ENCODE results near the gene HLA-DQA1. TPM values are rescaled to one million over a fixed set of nuclear protein-coding genes. Genes with fewer than 3 reads are reported as not detected.
A peak's percentile ranks its signal among the peaks of the same experiment; 100 is the strongest.

Gene HLA-DQA1
- total RNA-seq, 1 experiment from 2014 or later = 0.22 TPM

DNA sequence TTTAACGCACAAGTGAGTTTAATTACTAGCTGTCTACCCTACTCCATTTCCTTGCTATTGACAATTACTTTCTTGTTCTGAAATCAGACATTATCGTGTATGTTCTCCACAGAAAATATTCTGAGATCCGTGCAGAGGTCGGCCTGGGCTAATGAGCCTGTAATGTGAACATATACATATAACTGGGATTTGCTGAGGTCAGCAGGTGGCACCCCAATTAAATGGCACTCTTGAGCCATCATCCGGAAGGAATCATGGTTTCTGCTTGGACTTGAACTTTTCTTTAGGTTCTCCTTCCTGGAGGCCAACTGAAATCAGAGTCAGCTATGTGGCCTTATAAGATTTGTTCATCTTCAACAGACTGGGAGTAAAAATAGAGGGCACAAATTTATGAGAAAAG is 25.6 kb downstream of the HLA-DQA1 start:
- POLR2A ChIA-PET = no interaction called here
- Mint-ChIP-seq H3K9me3 (no peaks in the 10 kb centered on the region), H3K27ac (no peak overlapping the region), H3K36me3 (no peaks in the 10 kb centered on the region), H3K4me3 (no peak overlapping the region), H3K4me1 (peaks cover 6% of the 10 kb centered on the region; the same call in 1 of the 2 replicates), H3K27me3 (ENCODE audit: low read depth) (peaks cover 74% of the 10 kb centered on the region)
- no peak for DNase-seq (ENCODE audit: low spot score)
- CTCF ChIA-PET = interaction anchor here (1.6 kb wide), 1 partner anchor 98 kb away, joined by 3 read pairs; no protein-coding TSS in a partner anchor
- no peak for ATAC-seq
- TF ChIP-seq ZNF423 (CRISPR knock-in tag; IDR thresholded peaks at IDR 0.05) = no peak
- no peak for TF ChIP-seq ELF4 (CRISPR knock-in tag; IDR thresholded peaks at IDR 0.05; ENCODE audit: low read depth)
- TF ChIP-seq, protein P1, sequence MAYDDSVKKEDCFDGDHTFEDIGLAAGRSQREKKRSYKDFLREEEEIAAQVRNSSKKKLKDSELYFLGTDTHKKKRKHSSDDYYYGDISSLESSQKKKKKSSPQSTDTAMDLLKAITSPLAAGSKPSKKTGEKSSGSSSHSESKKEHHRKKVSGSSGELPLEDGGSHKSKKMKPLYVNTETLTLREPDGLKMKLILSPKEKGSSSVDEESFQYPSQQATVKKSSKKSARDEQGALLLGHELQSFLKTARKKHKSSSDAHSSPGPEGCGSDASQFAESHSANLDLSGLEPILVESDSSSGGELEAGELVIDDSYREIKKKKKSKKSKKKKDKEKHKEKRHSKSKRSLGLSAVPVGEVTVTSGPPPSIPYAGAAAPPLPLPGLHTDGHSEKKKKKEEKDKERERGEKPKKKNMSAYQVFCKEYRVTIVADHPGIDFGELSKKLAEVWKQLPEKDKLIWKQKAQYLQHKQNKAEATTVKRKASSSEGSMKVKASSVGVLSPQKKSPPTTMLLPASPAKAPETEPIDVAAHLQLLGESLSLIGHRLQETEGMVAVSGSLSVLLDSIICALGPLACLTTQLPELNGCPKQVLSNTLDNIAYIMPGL (CRISPR knock-in tag; IDR thresholded peaks at IDR 0.05) = no peak
- no peak for TF ChIP-seq FOXJ3 (CRISPR knock-in tag; IDR thresholded peaks at IDR 0.05; ENCODE audit: borderline replicate concordance)

DNA sequence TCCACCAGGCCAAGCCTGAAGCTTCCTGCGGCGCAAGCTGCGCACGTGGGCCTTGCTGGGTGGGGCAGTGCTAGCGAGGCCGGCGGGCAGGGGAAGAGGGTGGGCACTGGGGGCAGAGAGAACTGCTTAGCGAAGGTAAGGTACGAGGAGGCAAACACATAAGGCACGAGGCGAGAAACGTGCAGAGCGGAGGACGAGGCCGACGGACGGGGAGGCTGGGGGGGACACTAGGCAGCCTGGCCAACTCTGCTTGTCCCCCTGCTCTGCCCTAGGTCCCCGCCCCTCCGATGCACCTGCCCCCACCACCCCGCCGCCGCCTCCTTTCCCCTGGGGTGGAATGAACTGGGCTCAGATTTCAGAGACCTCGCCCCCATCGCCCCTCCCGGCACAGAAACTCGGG is 27.1 kb downstream of the HLA-DQA1 start:
- POLR2A ChIA-PET = no interaction called here
- Mint-ChIP-seq H3K27me3 (ENCODE audit: low read depth) (peaks cover 70% of the 10 kb centered on the region), H3K36me3 (no peaks in the 10 kb centered on the region), H3K4me3 (no peak overlapping the region; the same call in 1 of the 2 replicates), H3K27ac (no peak overlapping the region), H3K9me3 (no peaks in the 10 kb centered on the region), H3K4me1 (peaks cover 6% of the 10 kb centered on the region; the same call in 1 of the 2 replicates)
- no peak for DNase-seq (ENCODE audit: low spot score)
- TF ChIP-seq, protein P2, sequence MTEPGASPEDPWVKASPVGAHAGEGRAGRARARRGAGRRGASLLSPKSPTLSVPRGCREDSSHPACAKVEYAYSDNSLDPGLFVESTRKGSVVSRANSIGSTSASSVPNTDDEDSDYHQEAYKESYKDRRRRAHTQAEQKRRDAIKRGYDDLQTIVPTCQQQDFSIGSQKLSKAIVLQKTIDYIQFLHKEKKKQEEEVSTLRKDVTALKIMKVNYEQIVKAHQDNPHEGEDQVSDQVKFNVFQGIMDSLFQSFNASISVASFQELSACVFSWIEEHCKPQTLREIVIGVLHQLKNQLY (CRISPR knock-in tag; IDR thresholded peaks at IDR 0.05) = no peak
- CTCF ChIA-PET = interaction anchor here (1.1 to 1.5 kb wide), 2 partner anchors 28 to 97 kb away, joined by 3 to 8 read pairs; no protein-coding TSS in a partner anchor
- no peak for ATAC-seq

DNA sequence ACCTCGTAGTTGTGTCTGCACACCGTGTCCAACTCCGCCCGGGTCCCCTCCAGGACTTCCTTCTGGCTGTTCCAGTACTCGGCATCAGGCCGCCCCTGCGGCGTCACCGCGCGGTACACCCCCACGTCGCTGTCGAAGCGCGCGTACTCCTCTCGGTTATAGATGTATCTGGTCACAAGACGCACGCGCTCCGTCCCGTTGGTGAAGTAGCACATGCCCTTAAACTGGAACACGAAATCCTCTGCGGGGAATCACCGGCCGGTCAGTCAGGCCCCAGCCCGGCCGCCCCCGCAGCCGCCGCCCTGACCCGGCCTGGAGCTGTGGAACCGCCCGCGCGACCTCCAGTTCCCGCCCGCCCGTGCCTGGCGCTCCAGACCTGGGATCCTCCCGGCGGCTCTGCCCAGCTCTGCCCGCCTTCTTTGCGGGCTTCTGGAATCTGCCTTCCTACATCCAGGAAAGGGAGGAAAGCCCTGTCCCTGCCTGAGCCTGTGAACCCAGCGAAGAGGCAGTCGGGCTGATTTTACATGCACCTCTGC is 27.7 kb downstream of the HLA-DQA1 start:
- Mint-ChIP-seq H3K4me1 (peaks cover 6% of the 10 kb centered on the region; the same call in 1 of the 2 replicates), H3K27me3 (ENCODE audit: low read depth) (peaks cover 72% of the 10 kb centered on the region), H3K4me3 (peak overlapping the region; percentile 67), H3K9me3 (no peaks in the 10 kb centered on the region), H3K36me3 (no peaks in the 10 kb centered on the region), H3K27ac (no peak overlapping the region)
- ATAC-seq = peak; percentile 49
- TF ChIP-seq MXD4 (CRISPR knock-in tag; IDR thresholded peaks at IDR 0.05; ENCODE audit: borderline replicate concordance) (no peak), TEAD4 (CRISPR knock-in tag; IDR thresholded peaks at IDR 0.05) (no peak), RORB (CRISPR knock-in tag; IDR thresholded peaks at IDR 0.05) (no peak), FOXK1 (CRISPR knock-in tag; IDR thresholded peaks at IDR 0.05) (no peak), ZNF219 (CRISPR knock-in tag; IDR thresholded peaks at IDR 0.05; ENCODE audit: borderline replicate concordance) (no peak), RELA (CRISPR knock-in tag; IDR thresholded peaks at IDR 0.05; ENCODE audit: borderline replicate concordance) (no peak), ZNF121 (CRISPR knock-in tag; IDR thresholded peaks at IDR 0.05) (no peak), ZNF263 (CRISPR knock-in tag; IDR thresholded peaks at IDR 0.05; ENCODE audit: low read depth) (no peak), TP53 (CRISPR knock-in tag; IDR thresholded peaks at IDR 0.05) (no peak)
- TF ChIP-seq, protein P3, sequence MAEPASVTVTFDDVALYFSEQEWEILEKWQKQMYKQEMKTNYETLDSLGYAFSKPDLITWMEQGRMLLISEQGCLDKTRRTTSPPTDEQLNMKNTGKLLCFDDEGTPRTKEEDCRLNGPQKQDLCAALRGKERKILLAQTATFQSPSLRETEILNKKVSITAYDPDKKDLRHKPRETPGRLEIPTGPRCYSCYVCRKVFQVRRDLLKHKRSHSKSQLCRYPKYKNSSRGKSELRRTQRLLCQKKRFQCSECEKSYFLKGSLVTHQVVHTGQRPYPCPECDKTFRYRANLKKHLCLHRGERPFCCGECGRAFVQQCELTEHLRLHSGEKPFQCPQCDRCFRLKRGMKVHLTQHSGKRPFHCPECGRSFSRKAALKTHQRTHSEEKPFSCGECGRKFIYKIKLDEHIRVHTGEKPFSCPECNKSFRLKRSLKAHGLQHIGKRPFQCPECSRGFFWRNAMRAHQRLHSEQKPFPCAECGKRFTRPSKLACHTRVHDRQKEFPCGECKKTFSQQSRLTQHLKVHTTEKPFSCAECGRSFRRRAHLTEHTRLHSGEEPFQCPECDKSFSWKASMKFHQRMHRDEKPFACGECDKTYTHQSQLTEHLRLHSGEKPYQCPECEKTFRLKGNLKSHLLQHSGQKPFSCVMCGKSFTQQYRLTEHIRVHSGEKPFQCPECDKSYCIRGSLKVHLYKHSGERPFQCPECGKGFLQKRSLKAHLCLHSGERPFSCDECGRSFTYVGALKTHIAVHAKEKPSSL (CRISPR knock-in tag; conservative IDR thresholded peaks at IDR 0.05) = no peak
- TF ChIP-seq, protein P4, sequence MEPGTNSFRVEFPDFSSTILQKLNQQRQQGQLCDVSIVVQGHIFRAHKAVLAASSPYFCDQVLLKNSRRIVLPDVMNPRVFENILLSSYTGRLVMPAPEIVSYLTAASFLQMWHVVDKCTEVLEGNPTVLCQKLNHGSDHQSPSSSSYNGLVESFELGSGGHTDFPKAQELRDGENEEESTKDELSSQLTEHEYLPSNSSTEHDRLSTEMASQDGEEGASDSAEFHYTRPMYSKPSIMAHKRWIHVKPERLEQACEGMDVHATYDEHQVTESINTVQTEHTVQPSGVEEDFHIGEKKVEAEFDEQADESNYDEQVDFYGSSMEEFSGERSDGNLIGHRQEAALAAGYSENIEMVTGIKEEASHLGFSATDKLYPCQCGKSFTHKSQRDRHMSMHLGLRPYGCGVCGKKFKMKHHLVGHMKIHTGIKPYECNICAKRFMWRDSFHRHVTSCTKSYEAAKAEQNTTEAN (CRISPR knock-in tag; IDR thresholded peaks at IDR 0.05) = no peak
- TF ChIP-seq, protein P5, sequence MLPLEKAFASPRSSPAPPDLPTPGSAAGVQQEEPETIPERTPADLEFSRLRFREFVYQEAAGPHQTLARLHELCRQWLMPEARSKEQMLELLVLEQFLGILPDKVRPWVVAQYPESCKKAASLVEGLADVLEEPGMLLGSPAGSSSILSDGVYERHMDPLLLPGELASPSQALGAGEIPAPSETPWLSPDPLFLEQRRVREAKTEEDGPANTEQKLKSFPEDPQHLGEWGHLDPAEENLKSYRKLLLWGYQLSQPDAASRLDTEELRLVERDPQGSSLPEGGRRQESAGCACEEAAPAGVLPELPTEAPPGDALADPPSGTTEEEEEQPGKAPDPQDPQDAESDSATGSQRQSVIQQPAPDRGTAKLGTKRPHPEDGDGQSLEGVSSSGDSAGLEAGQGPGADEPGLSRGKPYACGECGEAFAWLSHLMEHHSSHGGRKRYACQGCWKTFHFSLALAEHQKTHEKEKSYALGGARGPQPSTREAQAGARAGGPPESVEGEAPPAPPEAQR (CRISPR knock-in tag; IDR thresholded peaks at IDR 0.05) = no peak
- TF ChIP-seq, protein P6, sequence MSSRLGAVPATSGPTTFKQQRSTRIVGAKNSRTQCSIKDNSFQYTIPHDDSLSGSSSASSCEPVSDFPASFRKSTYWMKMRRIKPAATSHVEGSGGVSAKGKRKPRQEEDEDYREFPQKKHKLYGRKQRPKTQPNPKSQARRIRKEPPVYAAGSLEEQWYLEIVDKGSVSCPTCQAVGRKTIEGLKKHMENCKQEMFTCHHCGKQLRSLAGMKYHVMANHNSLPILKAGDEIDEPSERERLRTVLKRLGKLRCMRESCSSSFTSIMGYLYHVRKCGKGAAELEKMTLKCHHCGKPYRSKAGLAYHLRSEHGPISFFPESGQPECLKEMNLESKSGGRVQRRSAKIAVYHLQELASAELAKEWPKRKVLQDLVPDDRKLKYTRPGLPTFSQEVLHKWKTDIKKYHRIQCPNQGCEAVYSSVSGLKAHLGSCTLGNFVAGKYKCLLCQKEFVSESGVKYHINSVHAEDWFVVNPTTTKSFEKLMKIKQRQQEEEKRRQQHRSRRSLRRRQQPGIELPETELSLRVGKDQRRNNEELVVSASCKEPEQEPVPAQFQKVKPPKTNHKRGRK (CRISPR knock-in tag; IDR thresholded peaks at IDR 0.05; ENCODE audit: borderline replicate concordance) = no peak
- TF ChIP-seq, protein P7, sequence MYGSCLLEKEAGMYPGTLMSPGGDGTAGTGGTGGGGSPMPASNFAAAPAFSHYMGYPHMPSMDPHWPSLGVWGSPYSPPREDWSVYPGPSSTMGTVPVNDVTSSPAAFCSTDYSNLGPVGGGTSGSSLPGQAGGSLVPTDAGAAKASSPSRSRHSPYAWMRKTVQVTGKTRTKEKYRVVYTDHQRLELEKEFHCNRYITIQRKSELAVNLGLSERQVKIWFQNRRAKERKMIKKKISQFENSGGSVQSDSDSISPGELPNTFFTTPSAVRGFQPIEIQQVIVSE (CRISPR knock-in tag; IDR thresholded peaks at IDR 0.05; ENCODE audit: borderline replicate concordance) = no peak
- TF ChIP-seq, protein P1 (CRISPR knock-in tag; IDR thresholded peaks at IDR 0.05) = no peak
- DNase-seq (ENCODE audit: low spot score) = no peak
- ChIA-PET CTCF (interaction anchor here (0.9 to 1.7 kb wide), 4 partner anchors 27 to 229 kb away, joined by 3 to 8 read pairs (median 4); no protein-coding TSS in a partner anchor), POLR2A (no interaction called here)

Data from WTC11 (cell line).